Osteocyte (in vitro differentiated cells): ENCODE measurements around the gene SIDT1. TPM values are rescaled to one million over a fixed set of nuclear protein-coding genes. Genes with fewer than 3 reads are reported as not detected.

Experiments used
- DNase-seq: peaks from one replicate; pipeline ENCODE4 v3.0.0; 2021; ENCODE audit warnings: mixed read lengths; ENCODE audit not compliant: unreplicated experiment; ENCODE audit errors: extremely low spot score
- H3K27ac Mint-ChIP-seq: one replicate; pipeline ENCODE4 v1.8.0; 2021; ENCODE audit warnings: mild to moderate bottlenecking, mixed read lengths; ENCODE audit not compliant: unreplicated experiment
- H3K27me3 Mint-ChIP-seq: one replicate; pipeline ENCODE4 v1.8.0; 2021; ENCODE audit warnings: mixed read lengths; ENCODE audit not compliant: unreplicated experiment
- H3K36me3 Mint-ChIP-seq: one replicate; pipeline ENCODE4 v1.8.0; 2021; ENCODE audit warnings: mixed read lengths; ENCODE audit not compliant: unreplicated experiment
- H3K4me1 Mint-ChIP-seq: one replicate; pipeline ENCODE4 v1.8.0; 2021; ENCODE audit warnings: mixed read lengths; ENCODE audit not compliant: unreplicated experiment
- H3K4me3 Mint-ChIP-seq: one replicate; pipeline ENCODE4 v1.8.0; 2021; ENCODE audit warnings: mild to moderate bottlenecking, moderate library complexity, mixed read lengths; ENCODE audit not compliant: unreplicated experiment
- H3K9me3 Mint-ChIP-seq: one replicate; pipeline ENCODE4 v1.8.0; 2021; ENCODE audit warnings: mixed read lengths; ENCODE audit not compliant: unreplicated experiment
- total RNA-seq: library from RNA; stranded (reverse); gene quantifications from 2 replicates; pipeline ENCODE4 v1.2.1, GENCODE V29; 2021
- TF ChIP-seq, protein P1 (sequence below): fragments of 200-600 bp; sonication (generic); IDR thresholded peaks from 2 replicates; pipeline ENCODE4 v1.5.0; 2021; ENCODE audit warnings: antibody characterized with exemption, mild to moderate bottlenecking, moderate library complexity

SIDT1 gene
- total RNA-seq, 1 donor from 2014 or later: not detected

DNA sequence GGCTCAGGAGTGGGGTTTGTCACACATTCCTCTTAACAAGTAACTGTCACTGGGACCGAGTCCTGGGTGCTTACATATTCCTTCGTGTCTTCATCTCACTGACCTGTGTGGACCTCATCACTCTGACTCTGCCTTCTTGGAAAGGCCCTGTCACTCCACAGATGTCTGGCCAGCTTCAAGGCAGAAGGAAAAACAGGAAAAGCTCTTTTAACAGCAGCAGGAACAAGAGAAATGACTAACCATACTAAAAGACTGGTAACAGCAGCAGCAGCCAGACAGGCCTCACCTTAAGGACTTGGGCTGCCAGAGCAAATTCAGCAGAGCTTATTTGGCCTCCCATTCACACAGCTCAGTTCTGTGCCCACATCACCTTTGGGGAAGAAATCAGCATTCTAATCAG, 96.0 kb downstream of the SIDT1 start:
- H3K4me3 Mint-ChIP-seq: no peak overlapping the region
- no peak for DNase-seq
- no peak overlapping the region for H3K27ac Mint-ChIP-seq
- no peaks in the 10 kb centered on the region for H3K36me3 Mint-ChIP-seq
- H3K4me1 Mint-ChIP-seq: peaks cover 11% of the 10 kb centered on the region
- H3K9me3 Mint-ChIP-seq: no peaks in the 10 kb centered on the region
- peaks cover 31% of the 10 kb centered on the region for H3K27me3 Mint-ChIP-seq
- TF ChIP-seq, protein P1, sequence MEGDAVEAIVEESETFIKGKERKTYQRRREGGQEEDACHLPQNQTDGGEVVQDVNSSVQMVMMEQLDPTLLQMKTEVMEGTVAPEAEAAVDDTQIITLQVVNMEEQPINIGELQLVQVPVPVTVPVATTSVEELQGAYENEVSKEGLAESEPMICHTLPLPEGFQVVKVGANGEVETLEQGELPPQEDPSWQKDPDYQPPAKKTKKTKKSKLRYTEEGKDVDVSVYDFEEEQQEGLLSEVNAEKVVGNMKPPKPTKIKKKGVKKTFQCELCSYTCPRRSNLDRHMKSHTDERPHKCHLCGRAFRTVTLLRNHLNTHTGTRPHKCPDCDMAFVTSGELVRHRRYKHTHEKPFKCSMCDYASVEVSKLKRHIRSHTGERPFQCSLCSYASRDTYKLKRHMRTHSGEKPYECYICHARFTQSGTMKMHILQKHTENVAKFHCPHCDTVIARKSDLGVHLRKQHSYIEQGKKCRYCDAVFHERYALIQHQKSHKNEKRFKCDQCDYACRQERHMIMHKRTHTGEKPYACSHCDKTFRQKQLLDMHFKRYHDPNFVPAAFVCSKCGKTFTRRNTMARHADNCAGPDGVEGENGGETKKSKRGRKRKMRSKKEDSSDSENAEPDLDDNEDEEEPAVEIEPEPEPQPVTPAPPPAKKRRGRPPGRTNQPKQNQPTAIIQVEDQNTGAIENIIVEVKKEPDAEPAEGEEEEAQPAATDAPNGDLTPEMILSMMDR: no peak

DNA sequence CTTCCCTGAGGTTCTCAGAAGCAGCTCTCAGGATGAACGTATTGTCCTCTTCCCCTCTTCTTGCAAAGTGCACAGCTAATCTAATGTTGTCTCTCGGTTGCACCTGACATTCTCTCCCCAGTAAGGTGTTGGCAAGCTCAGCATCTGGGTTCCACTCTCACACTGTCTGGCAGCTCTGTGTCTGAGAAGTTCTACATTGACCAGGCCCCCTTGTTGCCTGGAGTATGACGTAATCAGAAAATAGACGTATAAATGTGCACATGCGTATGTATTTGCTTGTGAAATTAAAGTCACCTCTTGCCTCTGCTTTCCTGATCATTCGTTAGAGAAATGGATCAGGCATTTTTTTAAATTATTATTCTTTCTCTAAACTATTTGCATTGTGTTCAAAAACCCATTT, 96.4 kb downstream of the SIDT1 start:
- H3K4me1 Mint-ChIP-seq: peaks cover 11% of the 10 kb centered on the region
- H3K36me3 Mint-ChIP-seq: no peaks in the 10 kb centered on the region
- H3K27me3 Mint-ChIP-seq: peaks cover 33% of the 10 kb centered on the region
- no peak for DNase-seq
- no peak overlapping the region for H3K27ac Mint-ChIP-seq
- H3K4me3 Mint-ChIP-seq: no peak overlapping the region
- TF ChIP-seq, protein P1: no peak
- no peaks in the 10 kb centered on the region for H3K9me3 Mint-ChIP-seq

DNA sequence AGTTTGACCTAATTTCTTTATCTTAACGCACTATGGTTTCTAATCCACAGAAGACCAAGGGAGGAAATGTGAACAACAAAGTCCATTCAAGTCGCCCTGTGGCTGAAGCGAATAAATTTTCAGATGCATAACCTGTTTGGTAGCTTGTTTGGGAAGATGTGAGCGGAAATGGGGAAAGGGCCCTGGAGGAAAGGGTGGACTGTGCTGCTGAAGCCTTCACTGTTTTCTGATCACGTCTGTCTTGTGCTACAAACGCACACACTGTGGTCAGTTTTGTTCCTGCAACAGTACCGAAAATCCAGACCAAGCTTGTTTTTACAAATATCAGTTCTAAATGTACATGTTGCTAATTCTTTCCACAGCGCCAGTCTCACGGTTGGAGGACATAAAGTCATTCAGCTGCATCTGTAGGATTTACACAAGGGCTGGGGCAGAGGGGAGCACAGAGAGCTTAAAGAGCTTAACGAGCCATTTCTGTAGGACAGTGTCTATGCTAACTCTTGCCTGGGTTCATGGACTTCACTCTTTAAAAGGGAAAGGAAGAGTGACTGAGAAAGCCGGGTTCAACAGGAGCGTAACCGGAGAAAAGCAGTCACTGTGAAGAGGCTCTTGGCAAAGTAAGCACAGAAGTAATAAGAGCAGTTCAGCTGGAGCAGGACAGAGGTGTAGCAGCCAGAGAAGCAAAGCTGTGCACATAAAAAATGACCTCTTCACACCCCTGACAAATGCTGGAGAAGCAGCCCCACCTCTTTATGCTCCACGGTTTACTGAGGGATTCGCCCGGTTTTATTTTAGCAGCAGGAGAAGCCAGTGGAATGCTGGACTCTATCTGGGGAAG, 97.4 kb downstream of the SIDT1 start:
- Mint-ChIP-seq H3K9me3 (no peaks in the 10 kb centered on the region), H3K36me3 (no peaks in the 10 kb centered on the region), H3K4me1 (peaks cover 11% of the 10 kb centered on the region), H3K27ac (no peak overlapping the region), H3K27me3 (peaks cover 28% of the 10 kb centered on the region), H3K4me3 (no peak overlapping the region)
- DNase-seq: no peak
- TF ChIP-seq, protein P1: no peak

DNA sequence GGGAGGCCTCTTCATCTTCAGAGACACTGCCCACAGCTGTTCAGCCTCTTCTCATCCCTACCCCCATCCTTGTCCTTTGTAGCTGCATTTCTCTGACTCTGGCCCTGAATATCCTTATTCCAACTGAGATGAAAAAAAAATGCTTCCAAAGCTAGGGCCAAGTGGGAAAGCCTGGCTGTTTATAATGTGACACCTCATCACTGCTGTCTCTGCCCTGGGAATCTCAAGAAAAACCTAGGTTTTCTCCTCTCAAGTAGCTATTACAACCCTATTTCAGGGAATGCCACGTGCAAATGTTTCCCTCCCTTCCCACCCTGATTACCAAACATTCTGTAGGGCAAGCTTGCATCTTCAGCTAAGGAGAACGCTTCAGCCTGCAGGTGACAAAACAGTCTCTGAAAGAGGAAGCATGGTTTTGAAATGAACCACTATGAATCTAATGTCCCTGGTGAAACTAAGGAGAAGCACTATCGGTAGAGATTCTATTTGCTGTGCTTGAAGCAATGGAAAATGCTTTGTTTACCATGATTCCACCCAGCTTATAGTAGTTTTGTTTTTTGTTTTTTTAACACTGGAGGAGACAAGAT, 98.7 kb downstream of the SIDT1 start:
- TF ChIP-seq, protein P1: no peak
- DNase-seq: no peak
- Mint-ChIP-seq H3K27ac (no peak overlapping the region), H3K4me1 (peaks cover 10% of the 10 kb centered on the region), H3K36me3 (no peaks in the 10 kb centered on the region), H3K27me3 (peaks cover 19% of the 10 kb centered on the region), H3K9me3 (no peaks in the 10 kb centered on the region), H3K4me3 (no peak overlapping the region)

DNA sequence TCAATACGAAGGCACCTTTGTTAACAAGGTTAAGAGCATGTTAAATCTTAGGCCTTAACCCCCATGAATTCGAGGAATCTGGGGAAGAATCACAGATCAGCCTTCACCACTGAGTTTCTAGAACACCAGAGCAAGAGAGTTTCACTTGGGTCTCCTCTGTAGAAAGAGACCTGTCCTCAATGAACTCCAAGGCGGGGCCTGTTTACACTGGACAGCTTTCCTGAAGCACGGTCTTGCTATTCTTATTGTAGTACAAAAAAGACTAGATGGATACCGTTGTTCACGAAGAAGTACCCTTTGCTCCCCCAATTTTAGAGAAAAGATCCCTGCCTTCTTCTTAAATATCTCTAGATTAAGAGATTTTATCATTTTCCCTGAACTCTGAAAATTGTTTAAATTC, 99.2 kb downstream of the SIDT1 start:
- H3K4me3 Mint-ChIP-seq: no peak overlapping the region
- TF ChIP-seq, protein P1: no peak
- no peaks in the 10 kb centered on the region for H3K36me3 Mint-ChIP-seq
- H3K27ac Mint-ChIP-seq: no peak overlapping the region
- H3K27me3 Mint-ChIP-seq: peaks cover 14% of the 10 kb centered on the region
- no peak for DNase-seq
- H3K4me1 Mint-ChIP-seq: peaks cover 6% of the 10 kb centered on the region
- no peaks in the 10 kb centered on the region for H3K9me3 Mint-ChIP-seq
